Measurements from ENCODE around the gene SLC43A1.

Gene SLC43A1

DNA sequence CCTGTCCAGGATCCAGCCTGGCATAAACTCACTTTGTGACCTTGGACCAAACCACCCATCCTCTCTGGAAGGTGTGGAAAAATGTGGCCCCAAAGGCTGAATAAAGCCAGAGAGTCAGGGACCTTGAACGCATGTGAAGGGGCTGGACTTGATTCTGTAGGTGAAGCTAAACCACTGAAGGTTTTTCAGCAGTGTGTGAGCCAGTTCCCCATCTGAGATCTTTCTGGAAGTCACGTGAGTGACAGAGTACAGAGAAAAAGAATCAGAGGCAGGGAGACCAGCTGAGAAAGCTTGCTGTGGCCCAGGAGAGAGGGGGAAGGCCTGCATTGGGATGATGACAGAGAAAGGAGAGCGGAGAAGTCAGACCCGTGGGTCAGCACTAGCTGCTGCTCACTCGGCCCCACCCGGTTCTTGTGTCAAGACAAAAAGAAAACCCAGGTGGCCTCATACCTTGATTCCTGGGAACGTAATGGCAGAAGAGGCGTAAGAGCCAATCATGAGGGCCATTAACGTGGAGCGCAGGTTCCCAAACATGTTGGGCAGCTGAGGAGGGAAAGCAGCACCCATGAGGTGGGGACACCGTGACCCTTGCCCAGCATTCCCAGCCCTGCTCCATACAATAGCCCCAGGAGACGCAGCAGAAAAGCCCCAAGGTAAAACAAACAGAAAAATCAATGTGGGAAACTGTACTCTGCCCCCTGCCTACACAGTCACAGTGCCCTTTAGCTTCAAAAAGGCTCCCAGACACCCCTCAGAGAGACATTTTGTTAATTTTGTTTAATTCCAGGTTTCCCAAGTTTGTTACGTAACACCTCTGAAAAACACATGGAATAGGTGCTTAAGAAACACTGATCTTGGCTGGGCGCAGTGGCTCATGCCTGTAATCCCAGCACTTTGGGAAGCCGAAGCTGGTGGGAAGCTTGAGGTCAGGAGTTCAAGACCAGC is 17.9 kb downstream of the SLC43A1 start:
- no peak overlapping the region for H3K9ac ChIP-seq (ENCODE audit: low read length in 2 of 2)
- no peaks in the 10 kb centered on the region for H3K27me3 ChIP-seq (ENCODE audit: control insufficient read depth in 1 of 2, insufficient read depth in 2 of 2, low read length in 2 of 2)
- H3K4me3 ChIP-seq (ENCODE audit: low read length in 2 of 2), result no peak overlapping the region
- no peak overlapping the region for H3K27ac ChIP-seq (ENCODE audit: low read length)
- H3K4me1 ChIP-seq (ENCODE audit: control insufficient read depth, insufficient read depth, low read length), result peaks cover 27% of the 10 kb centered on the region
- peaks cover 8% of the 10 kb centered on the region in 2 donors for H3K36me3 ChIP-seq (ENCODE audit: control insufficient read depth in 2 of 2, insufficient read depth in 2 of 2, low read length in 2 of 2)
- no peaks in the 10 kb centered on the region for H3K9me3 ChIP-seq (ENCODE audit: control insufficient read depth in 2 of 2, low read length in 2 of 2)

DNA sequence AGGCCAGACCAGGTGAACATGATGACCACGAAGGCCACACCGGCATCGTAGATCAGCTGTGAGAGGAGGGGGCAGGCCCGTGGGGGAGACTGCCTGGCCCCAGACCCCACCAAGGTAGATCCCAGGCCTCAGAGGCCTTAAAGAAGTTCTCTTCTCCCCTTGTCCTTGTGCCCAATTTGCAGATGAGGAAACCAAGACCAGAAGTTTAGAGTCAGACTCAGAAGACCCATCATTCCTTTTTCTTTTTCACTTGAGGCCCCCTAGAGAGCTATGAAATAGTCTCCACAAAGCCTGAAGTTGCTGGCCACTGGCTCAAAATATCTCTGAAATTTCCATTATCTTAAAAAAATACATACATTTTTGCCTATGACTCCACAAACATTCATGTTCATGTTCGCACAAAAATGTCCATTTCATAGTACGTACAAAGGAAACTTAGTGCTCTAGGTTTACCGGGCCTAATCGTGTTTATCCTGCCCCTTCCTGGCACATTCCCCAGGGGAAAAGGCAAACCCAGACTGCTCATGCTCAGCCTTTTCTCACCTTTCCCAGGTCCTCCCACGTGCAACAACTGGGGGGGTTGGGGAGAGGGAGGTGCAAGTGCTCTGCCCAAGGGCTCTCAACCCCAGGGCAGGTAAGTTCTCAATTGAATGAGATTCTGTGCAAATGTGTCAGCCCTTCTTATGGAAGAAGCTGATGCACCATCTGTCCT is 19.2 kb downstream of the SLC43A1 start:
- Histone ChIP-seq H3K27ac (ENCODE audit: low read length) (no peak overlapping the region), H3K9me3 (ENCODE audit: control insufficient read depth in 2 of 2, low read length in 2 of 2) (no peaks in the 10 kb centered on the region), H3K4me3 (ENCODE audit: low read length in 2 of 2) (no peak overlapping the region), H3K27me3 (ENCODE audit: control insufficient read depth in 1 of 2, insufficient read depth in 2 of 2, low read length in 2 of 2) (no peaks in the 10 kb centered on the region), H3K4me1 (ENCODE audit: control insufficient read depth, insufficient read depth, low read length) (peaks cover 25% of the 10 kb centered on the region), H3K36me3 (ENCODE audit: control insufficient read depth in 2 of 2, insufficient read depth in 2 of 2, low read length in 2 of 2) (peaks cover 9 to 11% of the 10 kb centered on the region in 2 donors), H3K9ac (ENCODE audit: low read length in 2 of 2) (no peak overlapping the region)

DNA sequence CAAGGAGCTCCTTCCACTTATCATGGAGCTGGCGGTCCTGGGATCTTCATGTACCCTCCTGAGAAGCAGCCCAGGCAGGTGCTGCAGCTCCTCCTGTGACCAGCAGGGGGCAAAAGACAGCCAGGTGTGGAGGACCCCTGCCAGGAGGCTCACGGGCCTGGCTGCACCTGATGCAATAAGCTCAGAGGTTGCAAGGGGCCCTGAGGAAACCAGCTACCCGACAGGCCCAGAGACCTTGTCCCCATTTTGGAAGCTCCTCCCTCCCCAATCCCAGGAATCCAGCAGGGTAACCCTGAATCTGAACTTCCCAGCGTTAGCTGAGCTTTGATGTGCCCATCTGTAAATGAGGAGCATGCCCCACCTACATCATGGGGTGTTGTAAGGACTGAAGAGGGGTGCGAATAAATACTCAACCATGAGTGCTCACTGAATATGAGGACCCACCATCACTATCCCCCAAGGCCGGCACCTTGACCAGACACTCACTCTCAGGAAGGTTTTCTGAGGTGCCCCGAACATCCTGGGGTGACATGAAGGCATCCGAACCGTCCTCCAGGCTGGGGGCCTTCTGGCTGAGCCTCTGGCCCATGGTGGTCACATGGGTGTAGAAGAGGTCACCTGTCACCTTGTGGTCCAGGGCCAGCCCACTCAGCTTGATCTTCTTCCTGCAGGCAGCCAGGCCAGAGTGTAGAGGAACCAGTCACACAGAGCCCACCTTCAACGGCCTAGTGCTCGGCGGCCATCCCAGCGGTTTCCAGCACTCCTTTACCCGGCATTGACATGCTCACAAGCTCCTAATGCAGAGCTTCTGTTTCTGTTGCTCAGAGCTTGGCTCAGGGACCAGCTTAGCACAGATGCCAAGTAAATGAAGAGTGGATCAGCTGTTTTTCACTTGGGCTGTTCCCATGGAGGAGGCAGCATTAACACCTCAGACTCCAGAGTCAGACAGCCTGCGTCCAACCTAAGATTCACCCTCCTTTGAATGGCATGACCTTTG is 21.7 kb downstream of the SLC43A1 start:
- Histone ChIP-seq H3K4me3 (ENCODE audit: low read length in 2 of 2) (no peak overlapping the region), H3K4me1 (ENCODE audit: control insufficient read depth, insufficient read depth, low read length) (peaks cover 5% of the 10 kb centered on the region), H3K9ac (ENCODE audit: low read length in 2 of 2) (no peak overlapping the region), H3K36me3 (ENCODE audit: control insufficient read depth in 2 of 2, insufficient read depth in 2 of 2, low read length in 2 of 2) (peaks cover 29 to 34% of the 10 kb centered on the region in 2 donors), H3K27me3 (ENCODE audit: control insufficient read depth in 1 of 2, insufficient read depth in 2 of 2, low read length in 2 of 2) (no peaks in the 10 kb centered on the region), H3K27ac (ENCODE audit: low read length) (no peak overlapping the region), H3K9me3 (ENCODE audit: control insufficient read depth in 2 of 2, low read length in 2 of 2) (no peaks in the 10 kb centered on the region)

GRCh38 chr11:57491371-57492061 is 24.0 kb downstream of the SLC43A1 start:
- H3K27me3 ChIP-seq (ENCODE audit: control insufficient read depth in 1 of 2, insufficient read depth in 2 of 2, low read length in 2 of 2), result no peaks in the 10 kb centered on the region
- H3K27ac ChIP-seq (ENCODE audit: low read length), result no peak overlapping the region
- no peak overlapping the region for H3K4me3 ChIP-seq (ENCODE audit: low read length in 2 of 2)
- no peaks in the 10 kb centered on the region for H3K4me1 ChIP-seq (ENCODE audit: control insufficient read depth, insufficient read depth, low read length)
- no peaks in the 10 kb centered on the region for H3K9me3 ChIP-seq (ENCODE audit: control insufficient read depth in 2 of 2, low read length in 2 of 2)
- H3K36me3 ChIP-seq (ENCODE audit: control insufficient read depth in 2 of 2, insufficient read depth in 2 of 2, low read length in 2 of 2), result peaks cover 43 to 52% of the 10 kb centered on the region in 2 donors
- no peak overlapping the region for H3K9ac ChIP-seq (ENCODE audit: low read length in 2 of 2)

GRCh38 chr11:57490456-57491248 is 24.9 kb downstream of the SLC43A1 start:
- Histone ChIP-seq H3K27me3 (ENCODE audit: control insufficient read depth in 1 of 2, insufficient read depth in 2 of 2, low read length in 2 of 2) (no peaks in the 10 kb centered on the region), H3K4me1 (ENCODE audit: control insufficient read depth, insufficient read depth, low read length) (no peaks in the 10 kb centered on the region), H3K9me3 (ENCODE audit: control insufficient read depth in 2 of 2, low read length in 2 of 2) (no peaks in the 10 kb centered on the region), H3K9ac (ENCODE audit: low read length in 2 of 2) (no peak overlapping the region), H3K27ac (ENCODE audit: low read length) (no peak overlapping the region), H3K36me3 (ENCODE audit: control insufficient read depth in 2 of 2, insufficient read depth in 2 of 2, low read length in 2 of 2) (peaks cover 46 to 53% of the 10 kb centered on the region in 2 donors), H3K4me3 (ENCODE audit: low read length in 2 of 2) (no peak overlapping the region)

GRCh38 chr11:57487920-57488659 is 27.4 kb downstream of the SLC43A1 start:
- H3K4me1 ChIP-seq (ENCODE audit: control insufficient read depth, insufficient read depth, low read length), result peaks cover 3% of the 10 kb centered on the region
- H3K27me3 ChIP-seq (ENCODE audit: control insufficient read depth in 1 of 2, insufficient read depth in 2 of 2, low read length in 2 of 2), result peaks cover 7 to 11% of the 10 kb centered on the region in 2 donors
- H3K9ac ChIP-seq (ENCODE audit: low read length in 2 of 2), result no peak overlapping the region
- no peak overlapping the region for H3K4me3 ChIP-seq (ENCODE audit: low read length in 2 of 2)
- no peak overlapping the region for H3K27ac ChIP-seq (ENCODE audit: low read length)
- H3K36me3 ChIP-seq (ENCODE audit: control insufficient read depth in 2 of 2, insufficient read depth in 2 of 2, low read length in 2 of 2), result peaks cover 62 to 64% of the 10 kb centered on the region in 2 donors
- no peaks in the 10 kb centered on the region for H3K9me3 ChIP-seq (ENCODE audit: control insufficient read depth in 2 of 2, low read length in 2 of 2)

DNA sequence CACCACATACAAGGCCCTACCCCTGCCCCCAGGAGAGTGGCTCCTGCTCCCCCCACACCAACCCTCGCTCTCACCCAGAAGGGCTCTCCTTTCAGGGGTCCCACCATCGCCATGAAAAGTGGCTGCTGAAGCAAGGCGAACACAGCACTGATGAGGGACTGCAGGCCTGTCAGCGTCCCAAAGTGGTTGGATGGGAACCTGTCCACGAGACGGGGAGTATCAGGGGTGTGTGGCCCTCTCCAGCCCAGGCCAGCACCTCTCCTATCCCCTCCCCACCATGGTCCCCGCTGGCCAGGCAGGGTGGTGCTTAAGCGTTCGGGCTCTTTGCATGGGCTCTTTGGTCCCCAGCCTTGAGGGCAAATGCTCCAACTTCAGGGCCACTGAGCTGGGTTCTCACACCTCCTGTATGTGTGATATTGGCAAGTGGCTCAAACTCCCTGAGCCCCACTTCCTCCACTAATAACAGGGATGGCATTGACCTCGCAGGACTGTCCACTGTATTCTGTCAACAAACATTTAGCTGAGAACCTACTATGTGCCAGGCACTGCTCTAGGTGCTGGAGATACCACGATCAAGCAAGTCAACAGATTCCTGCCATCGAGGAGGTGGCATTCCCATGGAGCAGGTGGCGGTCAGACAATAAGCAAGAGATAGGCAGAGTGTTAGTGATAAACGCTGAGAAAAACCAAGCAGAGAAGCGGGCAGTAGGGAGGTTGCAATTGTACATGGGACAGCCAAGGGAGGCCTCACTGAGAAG is 28.3 kb downstream of the SLC43A1 start:
- Histone ChIP-seq H3K27me3 (ENCODE audit: control insufficient read depth in 1 of 2, insufficient read depth in 2 of 2, low read length in 2 of 2) (peaks cover 11 to 16% of the 10 kb centered on the region in 2 donors), H3K27ac (ENCODE audit: low read length) (no peak overlapping the region), H3K4me3 (ENCODE audit: low read length in 2 of 2) (no peak overlapping the region), H3K4me1 (ENCODE audit: control insufficient read depth, insufficient read depth, low read length) (peaks cover 12% of the 10 kb centered on the region), H3K9ac (ENCODE audit: low read length in 2 of 2) (no peak overlapping the region), H3K9me3 (ENCODE audit: control insufficient read depth in 2 of 2, low read length in 2 of 2) (no peaks in the 10 kb centered on the region), H3K36me3 (ENCODE audit: control insufficient read depth in 2 of 2, insufficient read depth in 2 of 2, low read length in 2 of 2) (peaks cover 62 to 64% of the 10 kb centered on the region in 2 donors)

GRCh38 chr11:57485217-57485990 is 30.1 kb downstream of the SLC43A1 start:
- Histone ChIP-seq H3K36me3 (ENCODE audit: control insufficient read depth in 2 of 2, insufficient read depth in 2 of 2, low read length in 2 of 2) (peaks cover 51 to 53% of the 10 kb centered on the region in 2 donors), H3K27me3 (ENCODE audit: control insufficient read depth in 1 of 2, insufficient read depth in 2 of 2, low read length in 2 of 2) (peaks cover 19 to 27% of the 10 kb centered on the region in 2 donors), H3K4me1 (ENCODE audit: control insufficient read depth, insufficient read depth, low read length) (peaks cover 12% of the 10 kb centered on the region), H3K4me3 (ENCODE audit: low read length in 2 of 2) (no peak overlapping the region), H3K9ac (ENCODE audit: low read length in 2 of 2) (no peak overlapping the region), H3K9me3 (ENCODE audit: control insufficient read depth in 2 of 2, low read length in 2 of 2) (no peaks in the 10 kb centered on the region), H3K27ac (ENCODE audit: low read length) (no peak overlapping the region)

All from stomach smooth muscle (tissue), 2 donors.